K562 treated with DMSO at 1 percent for 48 hours (cell line): ENCODE data around the gene ERO1B. TPM values are rescaled to one million over a fixed set of nuclear protein-coding genes. Genes with fewer than 3 reads are reported as not detected.

Source experiments
- total RNA-seq: library from RNA; unstranded; fragments of 300-600 nt; gene quantifications from 2 replicates; pipeline ENCODE4 v1.2.3, GENCODE V29; 2022; ENCODE audit warnings: low replicate concordance; ENCODE audit errors: extremely low read depth

The ERO1B gene
- total RNA-seq: not detected in 2 replicates

GRCh38 chr1:236281654-236282424 lies at the start of gene ERO1B:
ERO1B (minus strand) TSS chr1:236281958; CDS start chr1:236281783, 175 bp downstream.

Other genes starting within 250 kb of the ERO1B start
- gene NID1, start 216.9 kb downstream of the ERO1B start, total RNA-seq: not detected in 2 replicates
- not detected in 2 replicates for gene GPR137B, start 139.4 kb downstream of the ERO1B start, total RNA-seq
- not detected in 2 replicates for gene EDARADD, start 112.3 kb upstream of the ERO1B start, total RNA-seq
- not detected in 2 replicates for gene LGALS8, start 242.0 kb upstream of the ERO1B start, total RNA-seq